Measurements from ENCODE around the gene FOXF1.

GRCh38 chr16:86502856-86503748, 7.2 kb upstream of the FOXF1 start:
- no peak for TF ChIP-seq CTCF (IDR thresholded peaks at IDR 0.05)
- TF ChIP-seq EP300 (IDR thresholded peaks at IDR 0.05), result no peak
